MCF 10A (cell line): Measurements from ENCODE around the gene SYDE2. TPM values are rescaled to one million over a fixed set of nuclear protein-coding genes. Genes with fewer than 3 reads are reported as not detected.

Experiments used
- BruUV-seq: library from RNA; stranded (reverse); fragments of 400-500 nt; replicated peaks from 2 replicates; lab custom pipeline; 2021; lab: Mats Ljungman, UMichigan
- CTCF ChIA-PET: fragments of 300-600 bp; sonication (Branson Sonifier 250); formaldehyde crosslinking; extraction: SDS; loops from one replicate; lab custom pipeline; 2021; ENCODE audit warnings: antibody characterized with exemption, inconsistent platforms; lab: Yijun Ruan, JAX
- POLR2A ChIA-PET: fragments of 300-600, 350-650 bp; sonication (Branson Sonifier 250); formaldehyde crosslinking; extraction: SDS; loops from one replicate; lab custom pipeline; 2020; ENCODE audit warnings: antibody characterized with exemption, inconsistent platforms; lab: Yijun Ruan, JAX
- DNase-seq: peaks from one replicate; pipeline ENCODE4 v3.0.0-alpha.2; 2018; ENCODE audit not compliant: unreplicated experiment
- H3K27ac Mint-ChIP-seq: one replicate; pipeline ENCODE4 v1.8.0; 2022; ENCODE audit warnings: mild to moderate bottlenecking, low read depth, mixed read lengths; ENCODE audit not compliant: unreplicated experiment
- H3K27me3 Mint-ChIP-seq: one replicate; pipeline ENCODE4 v1.8.0; 2022; ENCODE audit warnings: mixed read lengths; ENCODE audit not compliant: insufficient read depth, unreplicated experiment
- H3K36me3 Mint-ChIP-seq: one replicate; pipeline ENCODE4 v1.8.0; 2022; ENCODE audit warnings: mild to moderate bottlenecking, moderate library complexity, mixed read lengths; ENCODE audit not compliant: insufficient read depth, unreplicated experiment
- H3K4me1 Mint-ChIP-seq: one replicate; pipeline ENCODE4 v1.8.0; 2022; ENCODE audit warnings: mixed read lengths; ENCODE audit not compliant: insufficient read depth, unreplicated experiment
- H3K4me3 Mint-ChIP-seq: one replicate; pipeline ENCODE4 v1.8.0; 2022; ENCODE audit warnings: mild to moderate bottlenecking, moderate library complexity, mixed read lengths; ENCODE audit not compliant: unreplicated experiment
- H3K9me3 Mint-ChIP-seq: one replicate; pipeline ENCODE4 v1.8.0; 2022; ENCODE audit warnings: mixed read lengths; ENCODE audit not compliant: unreplicated experiment
- CTCF ChIP-seq: fragments of 200-600 bp; IDR thresholded peaks from one replicate; pipeline ENCODE4 v1.8.0; 2022; ENCODE audit warnings: antibody characterized with exemption, mild to moderate bottlenecking; ENCODE audit not compliant: unreplicated experiment
- intact Hi-C: fragments of 100-400 bp; cut with micrococcal nuclease; formaldehyde crosslinking; loops from 2 replicates; pipeline ENCODE4 v1.14.1; 2022
- total RNA-seq: library from RNA; stranded (reverse); gene quantifications from 2 replicates; pipeline ENCODE4 v1.2.3, GENCODE V29; 2022

SYDE2 gene
- total RNA-seq, 1 experiment from 2014 or later = 5.9 TPM

GRCh38 chr1:85237613-85238012, 36.8 kb upstream of the SYDE2 start:
- H3K9me3 Mint-ChIP-seq = no peaks in the 10 kb centered on the region
- H3K27ac Mint-ChIP-seq = no peak overlapping the region
- ChIA-PET POLR2A (no interaction called here), CTCF (no interaction called here)
- H3K36me3 Mint-ChIP-seq = no peaks in the 10 kb centered on the region
- H3K4me3 Mint-ChIP-seq = no peak overlapping the region
- no peak for TF ChIP-seq CTCF
- no peaks in the 10 kb centered on the region for H3K4me1 Mint-ChIP-seq
- no TSS peak for BruUV-seq
- DNase-seq = no peak
- H3K27me3 Mint-ChIP-seq = no peaks in the 10 kb centered on the region
- intact Hi-C loops = no loop called here

GRCh38 chr1:85230305-85230977, 29.6 kb upstream of the SYDE2 start:
- ChIA-PET POLR2A (interaction anchor here (0.6 to 0.7 kb wide), 2 partner anchors 25 to 50 kb away, joined by 3 read pairs; no protein-coding TSS in a partner anchor), CTCF (interaction anchor here (0.6 to 2.5 kb wide), 11 partner anchors 9 to 807 kb away, joined by 3 to 8 read pairs (median 3); partner anchors contain the start of gene C1orf52)
- H3K4me1 Mint-ChIP-seq = no peaks in the 10 kb centered on the region
- no peaks in the 10 kb centered on the region for H3K36me3 Mint-ChIP-seq
- intact Hi-C loops = no loop called here
- no peaks in the 10 kb centered on the region for H3K9me3 Mint-ChIP-seq
- DNase-seq = no peak
- H3K27ac Mint-ChIP-seq = no peak overlapping the region
- no TSS peak for BruUV-seq
- no peak for TF ChIP-seq CTCF
- H3K27me3 Mint-ChIP-seq = no peaks in the 10 kb centered on the region
- H3K4me3 Mint-ChIP-seq = no peak overlapping the region

GRCh38 chr1:85229574-85230097, 28.8 kb upstream of the SYDE2 start:
- H3K27ac Mint-ChIP-seq = no peak overlapping the region
- POLR2A ChIA-PET = interaction anchor here (0.7 kb wide), 1 partner anchor 24 kb away, joined by 3 read pairs; no protein-coding TSS in a partner anchor
- CTCF ChIA-PET = interaction anchor here (0.6 to 2.5 kb wide), 10 partner anchors 10 to 808 kb away, joined by 3 to 8 read pairs (median 4); partner anchors contain the start of gene C1orf52

More at GRCh38 chr1:85229574-85230097, 28.8 kb upstream of the SYDE2 start:
- no peak overlapping the region for H3K4me3 Mint-ChIP-seq
- no peaks in the 10 kb centered on the region for H3K27me3 Mint-ChIP-seq
- H3K4me1 Mint-ChIP-seq = no peaks in the 10 kb centered on the region
- intact Hi-C loops = no loop called here
- DNase-seq = no peak
- H3K9me3 Mint-ChIP-seq = no peaks in the 10 kb centered on the region
- no peak for TF ChIP-seq CTCF
- BruUV-seq = no TSS peak
- no peaks in the 10 kb centered on the region for H3K36me3 Mint-ChIP-seq
